ENCODE results near the gene WARS2. TPM values are rescaled to one million over a fixed set of nuclear protein-coding genes. Genes with fewer than 3 reads are reported as not detected.

The WARS2 gene
- polyA plus RNA-seq, 1 donor = 22.1 TPM

DNA sequence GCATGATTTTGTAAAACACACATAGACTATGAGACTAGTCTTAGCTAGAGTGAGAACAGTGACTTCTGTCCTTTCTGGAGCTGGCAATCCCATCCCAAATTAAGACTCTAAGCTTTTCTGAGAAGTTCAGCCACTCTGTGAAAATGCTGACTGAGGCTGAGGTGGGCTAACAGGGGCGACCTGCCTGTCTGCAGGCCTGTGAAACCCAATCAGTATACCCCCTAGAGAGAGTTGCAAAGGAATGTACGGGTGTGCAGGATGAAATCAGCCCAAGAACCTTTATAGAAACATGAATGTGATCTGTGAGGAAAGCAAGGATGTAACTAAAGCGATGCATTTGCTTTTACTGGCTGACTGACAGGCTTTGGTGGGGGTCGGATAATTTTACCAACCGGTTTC lies 136.3 kb downstream of the WARS2 start:
- Histone ChIP-seq H3K27ac (ENCODE audit: low read length) (no peak overlapping the region), H3K27me3 (ENCODE audit: control insufficient read depth, insufficient read depth, low read length) (peaks cover 98% of the 10 kb centered on the region), H3K4me1 (ENCODE audit: control insufficient read depth, insufficient read depth, low read length) (peaks cover 13% of the 10 kb centered on the region), H3K36me3 (ENCODE audit: control insufficient read depth, insufficient read depth, low read length) (no peaks in the 10 kb centered on the region), H3K4me3 (ENCODE audit: low read length) (no peak overlapping the region), H3K9me3 (ENCODE audit: control insufficient read depth, low read depth, low read length) (peaks cover 9% of the 10 kb centered on the region)
- 40% methylated on average over 1 of the region's 5 CpGs for WGBS (ENCODE audit: insufficient coverage, low lambda C conversion rate)
- DNase-seq = no peak

DNA sequence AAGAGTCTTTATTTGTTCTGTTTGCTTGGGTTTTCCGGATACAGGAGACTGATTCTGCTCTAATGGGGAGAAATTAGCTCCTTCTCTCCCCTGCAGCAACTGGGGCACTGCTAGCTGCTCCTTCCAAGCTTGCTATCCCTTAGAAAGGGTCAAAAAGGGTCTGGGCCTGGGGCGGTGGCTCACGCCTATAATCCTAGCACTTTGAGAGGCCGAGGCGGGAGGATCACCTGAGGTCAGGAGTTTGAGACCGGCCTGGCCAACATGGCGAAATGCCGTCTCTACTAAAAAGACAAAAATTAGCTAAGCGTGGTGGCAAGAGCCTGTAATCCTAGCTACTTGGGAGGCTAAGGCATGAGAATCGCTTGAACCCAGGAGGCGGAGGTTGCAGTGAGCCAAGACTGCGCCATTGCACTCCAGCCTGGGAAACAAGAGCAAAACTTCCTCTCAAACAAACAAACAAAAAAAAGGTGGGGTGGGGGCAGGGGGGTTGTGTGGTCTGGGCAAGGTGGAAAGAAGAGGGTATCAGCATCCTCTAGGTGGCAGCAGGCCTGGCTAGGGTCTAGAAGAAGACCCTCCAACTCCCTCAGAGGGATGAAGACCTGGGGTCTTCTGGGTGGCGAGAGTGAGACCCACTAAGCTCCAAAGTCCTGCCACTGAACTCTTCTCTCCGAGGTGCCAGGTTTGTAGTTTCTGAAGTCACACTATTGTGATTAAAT lies 136.9 kb downstream of the WARS2 start:
- H3K27me3 ChIP-seq (ENCODE audit: control insufficient read depth, insufficient read depth, low read length) = peaks cover 98% of the 10 kb centered on the region
- no peak overlapping the region for H3K4me3 ChIP-seq (ENCODE audit: low read length)
- no peak overlapping the region for H3K27ac ChIP-seq (ENCODE audit: low read length)
- H3K9me3 ChIP-seq (ENCODE audit: control insufficient read depth, low read depth, low read length) = peaks cover 9% of the 10 kb centered on the region
- DNase-seq = no peak
- H3K36me3 ChIP-seq (ENCODE audit: control insufficient read depth, insufficient read depth, low read length) = no peaks in the 10 kb centered on the region
- H3K4me1 ChIP-seq (ENCODE audit: control insufficient read depth, insufficient read depth, low read length) = peaks cover 12% of the 10 kb centered on the region
- no CpG with 5 or more reads among the region's 14 CpGs for WGBS (ENCODE audit: insufficient coverage, low lambda C conversion rate)

DNA sequence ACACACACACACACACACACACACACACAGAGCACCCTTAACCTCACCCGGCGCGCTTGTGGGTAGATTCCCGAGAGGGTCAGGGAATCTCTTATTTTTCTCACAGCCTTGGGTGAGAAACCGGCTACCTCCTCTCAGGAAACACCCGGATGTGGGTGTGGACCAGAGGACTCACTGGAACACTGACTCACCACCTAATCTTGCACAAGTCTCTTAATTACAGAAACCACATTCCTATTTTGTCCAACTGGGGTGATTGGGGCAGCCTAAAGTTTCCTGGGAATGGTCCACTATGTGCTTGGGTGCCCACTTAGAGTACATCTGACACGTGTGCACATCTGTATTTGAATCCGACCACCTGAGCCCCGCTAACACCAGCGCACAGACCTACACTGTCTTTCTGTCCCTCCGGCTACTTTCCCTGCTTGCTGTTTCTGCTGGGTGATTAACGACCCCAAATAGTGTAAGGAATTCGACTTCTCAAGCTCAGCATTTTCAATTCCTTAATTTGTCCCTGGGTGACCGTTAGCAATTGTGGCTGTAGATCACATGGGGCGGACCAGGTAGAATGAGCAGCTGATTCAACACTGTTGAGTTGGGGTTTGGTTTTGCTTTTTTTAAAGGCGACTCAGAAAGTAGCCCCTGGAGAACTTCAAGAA lies 138.3 kb downstream of the WARS2 start:
- H3K4me1 ChIP-seq (ENCODE audit: control insufficient read depth, insufficient read depth, low read length) = peaks cover 4% of the 10 kb centered on the region
- peaks cover 98% of the 10 kb centered on the region for H3K27me3 ChIP-seq (ENCODE audit: control insufficient read depth, insufficient read depth, low read length)
- no peaks in the 10 kb centered on the region for H3K36me3 ChIP-seq (ENCODE audit: control insufficient read depth, insufficient read depth, low read length)
- WGBS (ENCODE audit: insufficient coverage, low lambda C conversion rate) = 17% methylated on average over 1 of the region's 16 CpGs
- H3K27ac ChIP-seq (ENCODE audit: low read length) = no peak overlapping the region
- DNase-seq = no peak
- peaks cover 9% of the 10 kb centered on the region for H3K9me3 ChIP-seq (ENCODE audit: control insufficient read depth, low read depth, low read length)
- no peak overlapping the region for H3K4me3 ChIP-seq (ENCODE audit: low read length)

DNA sequence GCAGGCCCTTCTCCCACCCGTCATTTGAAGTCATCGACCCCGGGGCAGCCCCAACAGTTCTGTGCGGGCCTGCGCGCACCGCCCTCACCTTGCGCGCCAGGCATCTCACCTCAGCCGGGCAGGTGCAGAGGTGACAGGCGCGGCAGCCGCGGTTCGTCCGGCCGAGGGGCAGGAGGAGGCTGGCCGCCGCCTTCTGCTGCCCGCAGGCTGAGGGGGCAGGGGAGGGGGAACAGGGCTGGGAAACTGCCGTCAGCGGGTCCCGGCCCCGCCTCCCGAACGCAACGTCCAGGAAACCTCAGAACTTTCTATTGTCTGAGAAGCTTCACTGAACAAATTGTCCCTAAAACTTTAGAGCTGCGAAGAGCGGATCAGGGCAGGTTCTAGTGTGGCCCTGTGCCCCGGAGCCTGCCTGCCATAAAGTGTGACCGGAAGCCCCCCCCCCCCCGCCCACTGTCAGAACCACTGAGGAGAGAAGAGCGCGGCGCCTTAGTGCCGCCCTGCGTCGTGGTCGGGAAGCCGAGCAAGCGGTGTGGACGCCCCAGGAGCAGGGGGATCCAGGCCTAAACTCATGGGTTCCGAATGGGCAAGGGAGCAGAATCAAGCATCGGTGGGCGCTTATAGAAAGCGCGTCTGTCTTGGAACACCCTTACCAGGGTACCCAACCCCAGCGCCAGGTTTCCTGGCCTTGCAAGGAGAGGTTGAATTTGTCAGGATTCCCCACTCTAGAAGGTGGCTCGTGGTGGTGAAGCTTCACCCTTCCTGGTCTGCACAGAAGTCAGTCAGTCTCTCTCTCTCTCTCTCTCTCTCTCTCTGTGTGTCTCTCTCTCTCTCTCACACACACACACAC lies 139.0 kb downstream of the WARS2 start:
- Histone ChIP-seq H3K9me3 (ENCODE audit: control insufficient read depth, low read depth, low read length) (peaks cover 5% of the 10 kb centered on the region), H3K4me1 (ENCODE audit: control insufficient read depth, insufficient read depth, low read length) (peaks cover 4% of the 10 kb centered on the region), H3K4me3 (ENCODE audit: low read length) (no peak overlapping the region), H3K36me3 (ENCODE audit: control insufficient read depth, insufficient read depth, low read length) (no peaks in the 10 kb centered on the region), H3K27ac (ENCODE audit: low read length) (no peak overlapping the region), H3K27me3 (ENCODE audit: control insufficient read depth, insufficient read depth, low read length) (peaks cover 98% of the 10 kb centered on the region)
- DNase-seq = no peak
- WGBS (ENCODE audit: insufficient coverage, low lambda C conversion rate) = no CpG with 5 or more reads among the region's 49 CpGs

DNA sequence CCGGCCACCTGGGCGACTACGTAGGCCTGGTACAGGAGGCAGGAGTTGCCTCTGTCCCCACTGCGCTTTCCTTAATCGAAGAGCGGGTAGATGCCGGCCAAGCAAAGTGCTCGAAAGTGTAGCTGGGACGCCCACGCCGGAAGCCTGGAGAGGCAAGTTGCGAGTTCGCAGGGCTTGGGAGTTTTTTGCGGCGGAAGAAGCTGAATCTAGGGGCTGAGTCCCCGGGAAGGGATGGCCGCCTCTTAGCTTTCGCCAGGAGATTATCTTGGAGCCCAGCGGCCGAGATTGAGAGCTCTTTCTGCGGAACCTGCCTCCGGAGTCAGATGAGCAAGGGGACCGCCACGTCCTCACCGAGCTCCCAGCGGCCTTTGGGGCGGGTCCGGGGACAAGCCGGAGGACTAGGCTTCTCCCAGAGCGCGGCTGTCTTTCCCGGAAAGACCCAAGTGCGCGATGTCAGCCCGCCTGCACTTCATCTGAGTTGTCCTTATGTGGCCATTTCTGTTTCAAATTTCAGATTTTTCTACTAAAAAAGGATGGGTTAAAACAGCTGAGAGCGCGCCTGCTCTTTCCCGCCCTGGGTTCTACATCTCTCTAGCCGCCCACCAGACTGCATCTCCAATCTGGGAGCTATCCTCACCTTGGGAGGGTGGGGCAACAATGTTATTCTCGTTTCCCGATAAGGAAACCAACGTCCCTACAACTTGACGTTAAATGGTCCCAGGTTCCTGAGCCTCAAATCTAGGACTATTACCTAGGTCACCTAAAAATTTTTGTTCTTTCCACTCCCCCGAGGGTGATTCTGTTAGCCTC lies 139.9 kb downstream of the WARS2 start:
- 7% methylated on average over 3 of the region's 44 CpGs for WGBS (ENCODE audit: insufficient coverage, low lambda C conversion rate)
- Histone ChIP-seq H3K27me3 (ENCODE audit: control insufficient read depth, insufficient read depth, low read length) (peaks cover 98% of the 10 kb centered on the region), H3K27ac (ENCODE audit: low read length) (no peak overlapping the region), H3K4me1 (ENCODE audit: control insufficient read depth, insufficient read depth, low read length) (peaks cover 4% of the 10 kb centered on the region), H3K4me3 (ENCODE audit: low read length) (no peak overlapping the region), H3K36me3 (ENCODE audit: control insufficient read depth, insufficient read depth, low read length) (no peaks in the 10 kb centered on the region), H3K9me3 (ENCODE audit: control insufficient read depth, low read depth, low read length) (peaks cover 4% of the 10 kb centered on the region)
- DNase-seq = no peak

DNA sequence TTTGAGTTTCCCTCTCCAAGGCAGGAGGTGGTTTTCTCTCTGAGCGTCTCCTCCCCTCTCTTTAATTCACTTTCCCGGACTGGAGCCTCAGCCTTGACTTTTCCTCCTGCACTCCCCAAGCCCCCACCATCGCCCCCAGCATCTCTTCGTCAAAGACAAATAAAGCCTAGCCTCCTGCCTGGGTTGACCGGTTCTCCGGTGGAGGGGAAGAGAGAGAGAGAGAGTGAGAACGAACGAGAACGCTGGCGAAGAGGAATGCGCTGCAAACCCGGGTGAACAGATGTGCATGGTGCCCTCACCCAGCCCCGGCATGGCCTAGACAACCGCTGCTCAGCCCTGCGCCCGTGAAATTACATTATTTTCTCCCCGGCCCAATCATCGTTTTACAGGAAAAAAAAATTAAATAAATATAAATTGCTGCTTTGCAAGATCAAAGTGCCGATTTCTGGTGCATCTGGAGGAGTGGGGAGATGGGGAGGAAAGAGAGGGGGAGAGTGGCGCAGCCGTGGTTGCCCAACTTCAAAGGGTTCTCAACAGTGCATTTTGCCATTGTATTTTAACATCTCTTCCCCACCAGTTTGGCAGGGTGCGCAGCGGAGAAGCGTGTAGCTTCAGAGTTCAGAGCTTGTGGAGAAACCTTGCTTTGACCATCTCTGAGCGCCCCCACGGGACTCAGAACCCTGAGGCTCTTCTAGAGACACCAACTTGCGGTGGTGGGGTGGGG lies 140.9 kb downstream of the WARS2 start:
- DNase-seq = no peak
- Histone ChIP-seq H3K9me3 (ENCODE audit: control insufficient read depth, low read depth, low read length) (peaks cover 4% of the 10 kb centered on the region), H3K27ac (ENCODE audit: low read length) (no peak overlapping the region), H3K4me3 (ENCODE audit: low read length) (no peak overlapping the region), H3K27me3 (ENCODE audit: control insufficient read depth, insufficient read depth, low read length) (peaks cover 99% of the 10 kb centered on the region), H3K36me3 (ENCODE audit: control insufficient read depth, insufficient read depth, low read length) (no peaks in the 10 kb centered on the region), H3K4me1 (ENCODE audit: control insufficient read depth, insufficient read depth, low read length) (peaks cover 4% of the 10 kb centered on the region)
- 0% methylated on average over 1 of the region's 27 CpGs for WGBS (ENCODE audit: insufficient coverage, low lambda C conversion rate)

DNA sequence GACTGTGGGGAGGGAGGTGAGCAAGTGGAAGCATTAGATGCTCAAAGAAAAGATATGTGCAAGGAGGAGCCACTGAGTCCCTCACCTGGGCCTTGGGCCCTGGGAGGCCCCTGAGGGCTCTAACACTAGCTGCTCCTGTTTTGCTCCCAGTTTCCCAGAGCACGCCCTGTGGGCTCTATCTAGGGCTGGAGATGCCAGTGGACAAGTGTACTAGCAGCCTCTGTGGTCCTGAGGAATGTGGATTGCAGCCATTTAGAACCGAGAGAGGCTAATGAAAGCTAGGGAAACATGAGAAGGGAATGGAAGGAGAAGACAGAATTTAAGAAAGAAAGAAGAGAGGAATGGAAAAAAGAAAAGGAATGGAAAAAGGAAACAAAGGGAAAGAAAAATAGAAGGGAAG lies 142.3 kb downstream of the WARS2 start:
- Histone ChIP-seq H3K9me3 (ENCODE audit: control insufficient read depth, low read depth, low read length) (peaks cover 4% of the 10 kb centered on the region), H3K27me3 (ENCODE audit: control insufficient read depth, insufficient read depth, low read length) (peaks cover 99% of the 10 kb centered on the region), H3K36me3 (ENCODE audit: control insufficient read depth, insufficient read depth, low read length) (no peaks in the 10 kb centered on the region), H3K4me1 (ENCODE audit: control insufficient read depth, insufficient read depth, low read length) (peaks cover 4% of the 10 kb centered on the region), H3K27ac (ENCODE audit: low read length) (no peak overlapping the region), H3K4me3 (ENCODE audit: low read length) (no peak overlapping the region)
- 60% methylated on average over 1 of the region's 2 CpGs for WGBS (ENCODE audit: insufficient coverage, low lambda C conversion rate)
- DNase-seq = no peak

DNA sequence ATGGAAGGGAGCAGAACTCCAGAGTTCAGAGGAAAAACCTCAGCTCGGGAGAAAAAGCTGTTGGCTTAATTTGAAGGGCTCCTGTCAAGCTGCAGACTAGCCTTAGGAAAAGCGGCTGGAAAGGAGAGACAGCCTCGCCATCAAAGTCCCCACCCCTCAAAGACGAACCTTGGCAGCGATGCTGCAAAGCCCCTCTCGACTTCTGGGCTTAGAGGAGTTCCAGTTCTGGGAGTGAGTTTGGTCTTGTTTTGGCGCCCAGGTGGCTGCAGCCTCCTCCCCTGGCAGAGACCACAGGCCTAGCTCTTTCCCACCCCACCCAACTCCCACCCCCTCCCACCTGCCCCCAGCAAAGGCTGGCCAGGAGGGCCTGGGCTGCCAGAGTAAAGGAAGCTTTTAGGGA lies 143.2 kb downstream of the WARS2 start:
- no peak overlapping the region for H3K4me3 ChIP-seq (ENCODE audit: low read length)
- H3K9me3 ChIP-seq (ENCODE audit: control insufficient read depth, low read depth, low read length) = peaks cover 9% of the 10 kb centered on the region
- no peak overlapping the region for H3K27ac ChIP-seq (ENCODE audit: low read length)
- DNase-seq = no peak
- no CpG with 5 or more reads among the region's 7 CpGs for WGBS (ENCODE audit: insufficient coverage, low lambda C conversion rate)
- peaks cover 4% of the 10 kb centered on the region for H3K4me1 ChIP-seq (ENCODE audit: control insufficient read depth, insufficient read depth, low read length)
- H3K27me3 ChIP-seq (ENCODE audit: control insufficient read depth, insufficient read depth, low read length) = peaks cover 99% of the 10 kb centered on the region
- H3K36me3 ChIP-seq (ENCODE audit: control insufficient read depth, insufficient read depth, low read length) = no peaks in the 10 kb centered on the region

DNA sequence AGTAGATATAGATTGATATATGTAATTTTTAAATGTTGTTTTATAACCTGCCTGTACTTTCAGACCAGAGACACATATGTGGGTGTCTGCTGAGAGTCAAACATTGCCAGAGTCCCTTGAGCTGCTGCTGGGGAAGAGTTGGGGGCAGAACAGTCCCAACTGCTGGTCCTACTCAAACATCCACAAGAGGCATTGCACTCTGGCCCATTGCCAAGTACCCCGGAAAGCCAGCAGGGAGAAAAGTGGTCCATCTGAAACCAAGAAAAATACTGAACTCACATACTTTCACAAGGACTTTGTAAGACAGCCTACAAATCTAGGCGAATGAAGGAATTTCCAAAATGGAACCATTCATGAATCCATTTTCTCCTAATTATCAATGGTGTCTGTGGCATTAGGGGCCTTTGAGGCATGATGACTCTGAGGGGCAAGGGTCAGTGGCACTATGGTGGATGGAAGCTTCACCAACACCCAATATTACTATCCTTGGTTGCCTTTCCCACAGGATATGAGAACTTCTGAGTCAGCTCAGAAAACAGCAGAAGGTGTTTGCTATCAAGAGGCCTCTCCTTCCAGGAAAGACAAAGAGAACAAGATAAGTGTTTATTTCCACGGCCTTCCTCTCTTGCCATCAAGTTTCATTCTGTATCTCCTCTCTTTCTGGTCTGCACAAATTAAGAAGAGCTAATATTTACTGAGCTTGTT lies 145.0 kb downstream of the WARS2 start:
- WGBS (ENCODE audit: insufficient coverage, low lambda C conversion rate) = 33% methylated on average over 1 of the region's 3 CpGs

More for the DNA sequence above, 145.0 kb downstream of the WARS2 start:
- no peak overlapping the region for H3K27ac ChIP-seq (ENCODE audit: low read length)
- peaks cover 99% of the 10 kb centered on the region for H3K27me3 ChIP-seq (ENCODE audit: control insufficient read depth, insufficient read depth, low read length)
- no peaks in the 10 kb centered on the region for H3K36me3 ChIP-seq (ENCODE audit: control insufficient read depth, insufficient read depth, low read length)
- DNase-seq = no peak
- peaks cover 5% of the 10 kb centered on the region for H3K9me3 ChIP-seq (ENCODE audit: control insufficient read depth, low read depth, low read length)
- H3K4me1 ChIP-seq (ENCODE audit: control insufficient read depth, insufficient read depth, low read length) = peaks cover under 1% of the 10 kb centered on the region
- H3K4me3 ChIP-seq (ENCODE audit: low read length) = no peak overlapping the region
